ENCODE results near the gene GHR.
A peak's percentile ranks its signal among the peaks of the same experiment; 100 is the strongest.

Gene GHR

GRCh38 chr5:42516282-42517042 is 93.2 kb downstream of the GHR start:
- DNase-seq, result no peak

GRCh38 chr5:42517164-42517563 is 93.9 kb downstream of the GHR start:
- DNase-seq, result no peak

GRCh38 chr5:42518595-42519221 is 95.5 kb downstream of the GHR start:
- DNase-seq, result peak; percentile 51

- no peak for DNase-seq
Measured at GRCh38 chr5:42520203-42520602, 97.0 kb downstream of the GHR start.

- no peak for DNase-seq
Measured at GRCh38 chr5:42520957-42521356, 97.7 kb downstream of the GHR start.

- no peak for DNase-seq
Measured at GRCh38 chr5:42521406-42521805, 98.2 kb downstream of the GHR start.

GRCh38 chr5:42522783-42523182 is 99.5 kb downstream of the GHR start:
- DNase-seq, result peak; percentile 11

GRCh38 chr5:42526179-42526578 is 102.9 kb downstream of the GHR start:
- no peak for DNase-seq

GRCh38 chr5:42531611-42532010 is 108.4 kb downstream of the GHR start:
- no peak for DNase-seq

GRCh38 chr5:42542106-42542505 is 118.9 kb downstream of the GHR start:
- DNase-seq, result no peak

- no peak for DNase-seq
Measured at GRCh38 chr5:42543774-42544173, 120.5 kb downstream of the GHR start.

- DNase-seq, result no peak
Measured at GRCh38 chr5:42545038-42545437, 121.8 kb downstream of the GHR start.

- peak; percentile 81 for DNase-seq
Measured at GRCh38 chr5:42547141-42547540, 123.9 kb downstream of the GHR start.

- DNase-seq, result no peak
Measured at GRCh38 chr5:42547894-42548293, 124.7 kb downstream of the GHR start.

GRCh38 chr5:42552597-42552996 is 129.4 kb downstream of the GHR start:
- no peak for DNase-seq

- no peak for DNase-seq
Measured at GRCh38 chr5:42553461-42553860, 130.2 kb downstream of the GHR start.

- no peak for DNase-seq
Measured at GRCh38 chr5:42555010-42555409, 131.8 kb downstream of the GHR start.

- no peak for DNase-seq
Measured at GRCh38 chr5:42555797-42556196, 132.6 kb downstream of the GHR start.

GRCh38 chr5:42557689-42558088 is 134.4 kb downstream of the GHR start:
- DNase-seq, result no peak

- DNase-seq, result no peak
Measured at GRCh38 chr5:42561656-42562055, 138.4 kb downstream of the GHR start.

- no peak for DNase-seq
Measured at GRCh38 chr5:42564689-42565356, 141.6 kb downstream of the GHR start.

- DNase-seq, result peak; percentile 92
Measured at GRCh38 chr5:42566652-42567295, 143.5 kb downstream of the GHR start.

GRCh38 chr5:42569325-42569724 is 146.1 kb downstream of the GHR start:
- DNase-seq, result no peak
